Activated CD4-positive, alpha-beta T cell treated with anti-CD3 and anti-CD28 coated beads, Interleukin-2, amount 50 U/mL, for 48 hours (primary cell): Measurements from ENCODE around the gene ADH1B.
"Not testable (repeated sequence)": the region's sequence is repeated elsewhere in the genome, so short reads cannot be mapped to it uniquely, and the experiment has no call there.

ENCODE experiments used
- DNase-seq, 2 experiments: peaks; one replicate each; pipeline ENCODE4 v3.0.0-alpha.2; 2020

Gene ADH1B

DNA sequence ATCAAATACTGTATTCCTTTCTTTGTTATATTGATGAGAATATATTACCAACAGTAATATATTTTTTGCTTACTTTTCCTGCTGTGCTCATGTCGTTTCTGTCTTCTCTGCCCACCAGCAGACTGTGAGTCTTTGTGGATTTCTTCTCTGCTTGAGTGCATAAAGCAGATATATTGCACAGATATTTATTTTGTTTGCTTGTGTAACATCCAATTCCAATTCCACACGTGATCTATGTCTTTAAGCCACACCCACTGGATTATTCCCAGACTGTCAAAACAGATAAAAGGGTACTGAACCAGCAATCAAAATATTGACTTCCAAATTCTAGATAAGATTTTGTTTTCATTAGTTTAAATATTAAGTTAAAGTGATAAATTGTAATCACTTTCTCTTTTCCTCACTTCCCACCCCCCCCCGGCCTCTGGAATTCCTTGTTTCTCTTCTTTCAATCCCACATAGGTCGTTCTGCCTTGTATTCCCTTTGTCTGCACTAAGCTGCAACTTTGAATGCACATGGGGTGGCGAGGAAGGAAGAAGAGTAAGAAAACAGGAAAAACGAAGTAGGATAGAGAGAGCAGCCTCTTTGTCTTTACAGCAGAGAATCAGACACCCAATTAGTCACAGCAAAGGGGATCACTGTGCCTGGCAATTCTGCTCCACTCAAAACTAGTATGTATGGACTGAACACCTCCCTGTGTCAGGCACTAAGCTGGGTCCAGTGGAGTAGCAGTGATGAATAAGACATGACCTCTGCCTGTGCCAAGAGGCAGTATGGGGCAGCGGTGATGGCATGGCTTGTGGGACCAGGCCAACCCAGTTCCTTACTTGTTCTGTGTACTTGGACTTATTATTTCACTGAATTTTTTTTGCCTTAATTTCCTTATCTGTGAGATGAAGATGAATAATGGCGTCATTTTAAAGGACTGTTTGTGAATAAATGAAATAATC, at the start of gene ADH1B:
Gene ADH1B, minus strand, starts transcription at position 161 of the 951 bp plus-strand sequence. Its CDS starts 70 bp downstream, at position 91.
- DNase-seq, result no peak

DNA sequence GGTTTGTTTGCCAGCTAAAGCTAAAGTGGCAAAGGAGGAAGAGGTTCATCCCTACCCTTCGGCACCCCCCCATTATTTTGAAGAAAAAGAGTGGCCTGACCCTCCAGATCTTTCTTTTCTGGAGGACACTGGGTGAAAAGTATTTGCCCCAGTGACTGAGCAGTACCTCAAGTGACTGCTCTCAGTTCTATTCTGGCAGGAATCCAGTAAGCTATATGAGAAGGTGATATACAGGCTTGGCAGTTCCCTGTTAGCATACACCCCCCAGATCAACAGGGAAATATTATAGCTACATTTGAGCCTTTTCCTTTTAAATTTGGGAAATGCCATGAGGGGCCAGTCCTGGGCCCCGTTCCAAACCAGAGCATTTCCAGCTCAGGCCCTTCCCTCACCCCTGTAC, 46.6 kb upstream of the ADH1B start:
- DNase-seq, result not testable (repeated sequence)

DNA sequence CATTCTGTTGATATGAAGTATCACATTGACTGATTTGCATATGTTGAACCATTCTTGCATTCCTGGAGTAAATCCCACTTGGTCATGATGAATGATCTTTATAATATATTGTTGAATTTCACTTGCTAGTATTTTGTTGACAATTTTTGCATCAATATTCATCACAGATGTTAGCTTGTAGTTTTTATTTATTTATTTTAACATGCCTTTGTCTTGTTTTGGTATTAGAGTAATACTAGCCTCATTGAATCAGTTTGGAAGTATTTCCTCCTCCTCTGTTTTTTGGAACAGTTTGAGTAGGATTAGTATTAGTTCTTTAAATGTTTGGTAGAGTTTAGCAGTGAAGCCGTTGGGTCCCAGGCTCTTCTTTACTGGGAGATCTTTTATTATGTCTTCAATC, 45.3 kb upstream of the ADH1B start:
- no peak for DNase-seq

DNA sequence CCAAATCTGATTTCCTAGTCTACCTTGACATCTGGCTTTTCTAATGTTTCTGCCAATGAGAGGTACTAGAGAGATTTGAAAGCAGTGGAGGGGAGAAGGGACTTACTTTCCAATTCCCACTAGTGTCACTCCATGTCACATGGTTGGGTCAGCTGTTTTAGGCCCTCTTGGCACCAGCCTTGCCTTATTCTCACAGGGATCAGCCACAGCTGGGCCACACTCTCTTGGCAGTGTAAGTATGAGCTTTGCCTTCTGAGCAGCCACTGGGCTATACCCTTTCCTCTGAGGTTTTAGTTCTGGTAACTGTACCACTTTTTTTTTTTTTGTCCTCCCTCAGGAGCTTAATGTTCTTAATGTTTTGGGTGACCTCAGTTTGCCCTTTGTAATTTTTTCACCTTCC, 41.6 kb upstream of the ADH1B start:
- no peak for DNase-seq

DNA sequence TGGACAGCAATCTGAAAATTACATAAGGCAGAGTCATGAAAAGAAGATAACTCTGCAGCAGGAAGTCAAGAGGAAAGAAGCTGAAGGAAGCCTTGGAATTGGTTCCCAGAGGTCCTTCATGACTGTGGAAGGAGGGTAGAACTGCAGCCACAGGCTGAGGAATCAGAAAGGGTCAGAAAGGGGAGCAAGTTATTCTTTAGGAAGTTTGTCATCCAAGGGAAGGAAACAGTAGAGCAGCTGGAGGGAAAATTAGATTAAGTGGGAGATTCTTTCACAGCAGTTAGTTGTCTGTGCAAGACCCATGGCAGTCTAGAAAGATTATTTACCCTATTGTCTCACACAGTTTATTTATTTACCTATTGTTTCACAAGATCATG, 40.7 kb upstream of the ADH1B start:
- DNase-seq, result no peak

DNA sequence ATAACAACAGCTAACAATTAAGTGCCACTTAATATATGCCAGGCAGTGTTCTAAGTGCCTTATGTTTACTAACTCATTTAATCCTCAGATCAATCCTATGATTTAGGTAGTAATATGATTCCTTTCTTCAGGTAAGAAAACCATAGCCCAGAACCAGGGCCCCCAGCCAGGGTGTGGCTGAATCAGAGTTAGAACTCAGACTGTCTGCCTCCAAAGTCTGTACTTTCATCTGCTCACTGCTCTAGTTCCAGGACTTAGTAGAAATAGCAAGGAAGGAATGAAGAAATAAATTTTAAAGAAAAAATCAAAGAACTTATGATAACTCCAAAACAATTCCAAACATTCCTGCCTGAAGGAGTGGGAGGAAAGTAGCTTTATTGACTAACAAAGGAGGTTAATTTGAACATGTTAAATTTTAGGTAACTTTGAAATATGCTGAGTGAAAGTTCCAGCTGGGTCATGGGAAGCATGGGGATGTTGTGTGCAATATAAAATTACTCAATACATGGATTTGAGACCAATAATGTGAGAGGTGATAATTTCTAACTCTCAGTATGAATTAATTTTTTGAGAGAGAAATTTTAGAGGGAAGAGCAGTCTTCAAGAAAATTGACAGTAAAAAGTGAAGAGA, 40.2 kb upstream of the ADH1B start:
- no peak for DNase-seq

DNA sequence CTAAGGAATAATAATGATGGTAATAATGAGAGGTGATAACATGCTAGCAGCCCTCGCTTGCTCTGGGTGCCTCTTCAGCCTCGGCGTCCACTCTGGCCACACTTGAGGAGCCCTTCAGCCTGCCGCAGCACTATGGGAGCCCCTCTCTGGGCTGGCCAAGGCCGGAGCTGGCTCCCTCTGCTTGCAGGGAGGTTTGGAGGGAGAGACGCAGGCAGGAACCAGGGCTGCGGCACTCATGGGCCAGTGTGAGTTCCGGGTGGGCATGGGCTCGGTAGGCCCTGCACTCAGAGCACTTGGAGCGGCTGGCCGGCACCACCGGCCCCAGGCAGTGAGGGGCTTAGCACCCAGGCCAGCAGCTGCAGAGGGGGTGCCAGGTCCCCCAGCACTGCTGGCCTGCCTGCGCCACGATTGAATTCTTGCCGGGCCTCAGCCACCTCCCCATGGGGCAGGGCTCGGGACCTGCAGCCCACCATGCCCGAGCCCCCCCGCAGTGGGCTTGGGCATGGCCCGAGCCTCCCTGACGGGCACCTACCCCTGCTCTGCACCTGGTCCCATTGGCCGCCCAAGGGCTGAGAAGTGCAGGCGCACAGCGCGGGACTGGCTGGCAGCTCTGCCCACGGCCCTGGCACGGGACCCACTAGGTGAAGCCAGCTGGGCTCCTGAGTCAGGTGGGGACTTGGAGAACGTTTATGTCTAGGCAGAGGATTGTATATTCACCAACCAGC, 38.4 kb upstream of the ADH1B start:
- no peak for DNase-seq

DNA sequence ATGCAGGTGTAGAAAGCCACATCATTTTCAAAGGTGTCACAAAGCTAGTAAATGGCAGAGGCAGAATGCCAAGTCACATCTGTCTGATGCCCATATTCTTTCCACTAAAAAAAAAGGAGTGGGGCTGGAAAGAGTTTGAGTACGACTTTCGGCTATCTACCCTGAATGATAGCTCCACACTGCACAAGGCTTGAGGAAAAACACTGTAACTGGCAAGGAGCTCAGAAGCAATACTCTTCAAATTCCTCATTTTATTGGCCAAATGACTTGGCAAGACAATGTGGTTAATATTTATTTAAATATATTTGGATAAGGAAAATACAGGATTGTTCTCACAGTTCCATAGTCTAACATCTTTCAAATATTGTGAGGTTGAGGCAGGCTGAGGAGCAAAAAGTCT, 36.7 kb upstream of the ADH1B start:
- no peak for DNase-seq

DNA sequence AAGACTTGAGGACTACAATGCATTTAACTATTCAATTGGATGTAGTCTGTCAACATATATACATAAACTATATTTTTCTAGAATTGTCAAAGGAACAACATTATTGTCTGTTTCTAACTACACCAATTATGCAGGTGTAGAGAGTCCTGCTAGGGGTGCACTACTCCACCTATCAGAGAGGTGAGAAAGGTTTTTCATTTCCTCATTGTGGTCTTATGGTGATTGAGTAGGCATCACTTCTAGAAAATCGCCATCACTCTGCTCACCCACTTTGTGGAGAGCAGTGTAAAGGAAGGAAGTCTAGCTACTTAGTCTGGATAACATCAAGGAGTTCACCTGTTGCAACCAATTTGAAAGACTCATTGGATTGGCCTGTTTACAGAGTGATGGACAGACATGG, 35.8 kb upstream of the ADH1B start:
- no peak for DNase-seq

DNA sequence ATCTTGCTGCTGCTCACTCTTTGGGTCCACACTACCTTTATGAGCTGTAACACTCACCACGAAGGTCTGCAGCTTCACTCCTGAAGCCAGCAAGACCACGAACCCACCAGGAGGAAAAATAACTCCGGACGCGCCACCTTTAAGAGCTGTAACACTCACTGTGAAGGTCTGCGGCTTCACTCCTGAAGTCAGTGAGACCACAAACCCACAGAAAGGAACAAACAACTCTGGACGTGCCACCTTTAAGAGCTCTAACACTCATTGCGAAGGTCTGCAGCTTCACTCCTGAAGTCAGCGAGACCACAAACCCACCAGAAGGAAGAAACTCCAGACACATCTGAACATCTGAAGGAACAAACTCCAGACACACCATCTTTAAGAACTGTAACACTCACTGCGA, 34.9 kb upstream of the ADH1B start:
- not testable (repeated sequence) for DNase-seq

DNA sequence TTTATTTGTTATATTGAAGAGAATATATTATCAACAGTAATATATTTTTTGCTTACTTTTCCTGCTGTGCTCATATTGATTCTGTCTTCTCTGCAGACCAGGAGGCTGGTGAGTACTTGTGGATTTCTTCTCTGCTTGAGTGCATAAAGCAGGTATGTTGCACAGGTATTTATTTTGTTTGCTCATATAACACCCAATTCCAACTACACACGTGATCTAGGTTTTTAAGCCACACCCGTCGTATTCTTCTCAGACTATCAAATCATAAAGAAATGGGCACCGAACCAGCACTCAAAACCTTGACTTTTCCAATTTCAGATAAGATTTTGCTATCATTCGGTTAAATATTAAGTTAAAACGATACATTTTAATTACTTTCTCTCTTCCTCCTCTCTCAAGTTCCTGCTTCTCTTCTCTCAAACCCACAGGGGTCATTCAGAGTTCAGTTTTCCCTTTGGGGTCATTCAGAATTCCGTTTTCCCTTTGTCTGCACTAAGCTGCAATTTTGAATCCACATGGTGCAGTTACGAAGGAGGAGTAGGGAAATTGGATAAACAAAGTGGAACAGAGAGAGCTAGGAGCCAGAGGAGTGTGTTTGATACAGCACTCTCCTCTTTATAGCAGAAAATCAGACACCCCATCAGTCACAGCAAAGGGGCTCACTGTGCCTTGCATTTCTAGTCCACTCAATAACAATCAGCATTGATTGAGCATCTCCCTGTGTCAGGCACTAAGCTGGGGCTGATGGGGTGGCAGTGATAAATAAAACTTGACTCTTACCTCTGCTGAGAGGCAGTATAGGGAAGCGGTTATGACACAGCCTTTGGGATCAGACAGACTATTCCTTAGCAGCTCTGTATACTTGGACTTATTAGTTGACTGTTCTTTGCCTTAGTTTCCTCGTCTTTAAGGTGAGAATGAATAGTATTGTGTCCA, 31.7 kb upstream of the ADH1B start, which contains the start of gene ADH1C:
Gene ADH1C, minus strand, starts transcription at position 145 of the 936 bp plus-strand sequence. Its CDS starts 71 bp downstream, at position 74.
- no peak for DNase-seq

DNA sequence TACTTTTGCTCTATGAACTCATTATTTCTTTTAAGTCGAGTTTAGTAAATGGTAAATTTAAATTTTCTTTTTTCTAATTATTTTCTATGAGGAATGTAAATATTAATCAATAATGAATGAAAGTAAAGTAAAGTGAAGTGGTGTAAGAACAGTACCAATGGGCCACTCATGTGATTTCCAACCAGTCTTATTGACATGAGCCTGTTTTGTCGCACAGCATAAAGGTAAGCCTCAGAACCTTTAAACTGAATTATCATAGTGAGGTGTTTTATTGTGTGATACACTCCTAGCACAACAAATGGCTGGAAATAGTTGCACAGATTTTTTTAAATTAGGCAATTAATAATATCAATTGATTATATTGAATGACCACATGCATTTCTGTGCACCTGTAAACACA, 30.3 kb upstream of the ADH1B start:
- DNase-seq, result no peak

DNA sequence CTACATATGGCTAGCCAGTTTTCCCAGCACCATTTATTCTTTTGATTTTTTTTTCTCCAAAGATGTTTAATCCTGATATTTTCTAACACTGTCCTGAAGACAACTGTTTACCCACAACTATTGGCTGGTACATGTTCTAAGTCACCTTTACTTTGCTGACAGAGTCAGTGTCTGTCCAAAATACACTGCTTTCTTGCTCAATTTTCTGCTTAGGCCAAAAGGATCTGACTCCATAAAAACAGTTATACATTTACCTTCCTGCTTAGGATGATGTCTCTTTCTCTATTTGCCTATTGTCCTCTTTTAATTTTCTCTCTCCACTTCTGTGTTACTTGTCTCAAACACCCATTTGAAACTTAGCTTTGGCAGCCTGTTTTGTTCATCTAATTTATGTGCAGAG, 28.1 kb upstream of the ADH1B start:
- no peak for DNase-seq

DNA sequence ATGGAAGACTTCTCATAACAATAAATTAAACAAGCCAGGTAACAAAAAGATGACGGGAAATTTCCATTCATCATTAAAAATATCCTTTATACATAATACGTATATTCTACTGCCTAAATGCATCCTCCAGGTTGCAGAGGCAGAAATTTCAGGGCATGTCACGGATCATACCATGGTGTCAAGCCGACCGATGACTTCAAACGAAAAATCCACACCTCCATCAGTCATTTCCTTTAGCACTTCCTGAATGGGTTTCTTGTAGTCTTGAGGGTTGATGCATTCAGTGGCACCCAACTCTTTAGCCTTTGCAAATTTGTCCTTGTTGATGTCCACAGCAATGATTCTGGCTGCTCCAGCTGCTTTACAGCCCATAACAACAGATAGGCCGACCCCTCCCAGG, 21.4 kb upstream of the ADH1B start:
- not testable (repeated sequence) for DNase-seq

DNA sequence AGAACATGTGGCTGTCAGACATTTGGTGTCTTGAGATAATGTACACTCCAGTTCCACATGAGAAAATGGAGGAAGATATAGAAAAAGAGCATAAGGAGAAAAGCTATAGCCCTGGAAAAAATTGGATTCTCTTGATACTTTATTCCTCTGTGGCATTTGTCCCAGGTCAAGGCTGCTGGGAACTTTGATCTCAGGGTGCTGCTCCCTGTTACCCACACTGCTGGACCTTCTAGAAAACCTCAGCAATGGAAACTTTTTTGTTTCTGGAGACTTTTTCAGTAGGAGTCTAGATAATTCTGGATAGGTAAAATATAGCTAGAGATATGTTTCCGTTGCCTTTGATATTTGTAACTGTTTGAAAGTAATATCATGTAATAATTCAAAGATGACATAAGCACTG, 20.2 kb upstream of the ADH1B start:
- DNase-seq, result no peak

DNA sequence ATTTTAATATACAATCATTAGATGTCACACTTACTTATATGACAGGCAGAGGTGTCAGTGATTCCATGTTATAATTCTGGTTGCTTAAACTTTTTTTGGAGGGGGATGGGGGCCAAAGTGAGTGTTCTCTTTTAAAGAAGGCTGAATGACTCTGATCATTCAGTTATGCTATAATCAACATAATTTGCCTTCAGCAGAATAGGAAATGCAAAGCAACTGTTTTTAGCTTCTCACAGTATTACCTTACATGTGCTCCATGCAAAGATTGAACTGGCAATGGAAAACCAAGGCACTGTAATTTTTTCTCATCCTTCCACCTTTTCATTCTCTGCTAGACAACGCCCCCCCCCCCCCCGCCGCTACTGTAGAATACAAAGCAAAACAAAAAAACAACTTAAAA, 18.0 kb upstream of the ADH1B start:
- DNase-seq, result no peak

DNA sequence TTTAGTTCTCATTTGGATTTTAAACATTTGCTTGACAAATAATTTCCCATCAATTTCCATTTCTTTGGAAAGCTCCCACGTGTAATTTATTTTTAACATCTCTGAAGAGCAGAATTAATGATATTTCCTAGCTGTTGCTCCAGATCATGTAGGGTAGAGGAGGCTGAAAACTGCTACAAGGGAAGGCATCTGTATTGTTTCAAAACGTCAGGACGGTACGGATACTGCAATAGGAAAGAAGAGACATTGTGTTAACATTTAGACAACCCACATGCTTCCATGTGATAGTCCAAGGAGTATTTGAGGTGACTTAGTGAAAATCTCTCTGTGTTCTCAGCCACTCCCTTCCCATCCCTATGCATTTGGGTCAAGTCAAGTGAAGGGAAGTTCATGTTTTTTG, 15.4 kb upstream of the ADH1B start:
- DNase-seq, result no peak

DNA sequence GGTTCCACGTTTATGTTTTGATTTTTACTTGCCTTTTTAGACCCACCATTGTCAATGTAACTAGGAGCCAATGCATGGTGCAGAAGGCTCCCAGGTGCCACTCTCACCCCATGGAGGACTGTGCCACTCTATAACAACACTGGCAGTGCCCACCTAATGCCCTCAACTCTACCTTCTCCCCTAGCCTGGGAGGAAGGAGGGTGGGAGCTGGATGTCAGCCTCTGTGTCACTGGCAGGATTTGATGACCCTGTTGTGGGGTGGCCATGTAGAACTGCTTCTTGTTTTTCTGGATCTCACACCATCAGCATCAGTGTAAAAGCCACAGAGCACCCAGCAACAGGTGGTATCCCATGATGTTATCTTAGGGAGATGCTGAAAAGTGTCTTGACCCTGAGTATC, 13.7 kb upstream of the ADH1B start:
- DNase-seq, result no peak

DNA sequence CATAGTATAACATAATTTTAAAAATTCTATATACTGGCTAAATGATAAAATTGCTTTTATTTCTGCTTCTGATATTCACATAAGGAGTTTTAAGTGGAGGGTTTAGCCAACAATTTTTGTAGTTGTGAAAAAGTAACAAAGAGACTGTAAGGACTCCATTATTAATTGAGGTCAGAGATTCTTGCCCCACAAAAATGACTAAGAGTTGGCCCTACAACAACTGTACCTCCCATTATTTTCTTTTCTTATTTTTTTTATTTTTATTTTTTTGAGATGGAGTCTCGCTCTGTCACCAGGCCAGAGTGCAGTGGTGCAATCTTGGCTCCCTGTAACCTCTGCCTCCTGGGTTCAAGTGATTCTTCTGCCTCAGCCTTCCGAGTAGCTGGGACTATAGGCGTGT, 9.4 kb upstream of the ADH1B start:
- DNase-seq, result no peak

DNA sequence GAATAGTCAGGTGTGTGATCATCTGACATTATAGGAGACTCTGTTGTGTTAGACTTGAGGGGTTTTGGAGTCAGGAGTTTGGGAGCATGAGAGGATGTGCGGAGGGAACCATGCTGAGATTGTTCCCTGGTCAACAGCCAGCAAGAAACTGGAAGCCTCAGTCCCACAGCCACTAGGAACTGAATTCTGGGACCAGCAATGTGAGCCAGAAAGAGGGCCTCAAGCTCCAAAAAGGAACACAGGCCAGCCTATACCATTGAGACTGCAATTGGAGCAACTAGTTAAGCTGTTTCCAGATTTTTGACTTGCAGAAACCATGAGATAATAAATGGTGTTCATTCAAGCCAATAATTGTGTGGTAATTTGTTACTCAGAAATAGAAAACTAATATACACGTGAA, 8.7 kb upstream of the ADH1B start:
- DNase-seq, result no peak

DNA sequence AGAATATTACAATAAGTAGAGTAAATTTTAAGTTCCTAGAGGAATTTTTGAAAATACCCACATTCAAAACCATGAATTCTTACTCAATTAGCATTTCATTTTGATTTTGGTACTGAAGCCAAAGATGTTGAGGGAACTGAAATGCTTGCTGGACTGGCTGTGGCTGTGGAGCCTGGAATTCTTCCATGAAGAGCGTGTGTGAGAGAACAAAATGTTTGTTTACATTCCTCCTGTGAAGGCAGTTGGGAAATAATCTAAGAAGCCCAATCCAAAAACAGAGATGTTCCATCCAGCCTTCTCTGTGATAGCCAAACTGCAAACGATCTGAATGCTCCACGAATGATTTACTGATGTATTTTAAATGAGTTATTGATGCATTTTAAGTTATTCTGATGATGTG, 3.8 kb upstream of the ADH1B start:
- no peak for DNase-seq

DNA sequence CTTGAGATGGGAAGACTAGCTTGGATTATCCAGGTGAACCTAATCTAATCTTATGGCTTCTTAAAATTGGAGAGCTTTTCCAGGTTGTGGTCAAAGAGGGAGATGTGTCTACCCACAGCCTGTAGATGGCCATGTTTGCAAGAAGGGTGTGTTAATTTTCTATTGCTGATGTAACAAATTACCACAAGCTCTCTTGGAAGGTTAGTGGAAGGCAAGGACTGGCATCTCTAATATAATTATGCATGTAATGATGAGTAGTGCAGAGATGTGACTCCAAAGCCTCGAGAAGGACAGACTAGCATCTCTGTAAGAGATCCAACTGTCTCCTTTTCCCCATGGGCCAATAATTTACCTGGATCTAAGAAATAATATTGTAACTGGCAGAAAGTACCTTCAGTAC, 3.2 kb upstream of the ADH1B start:
- DNase-seq, result no peak

DNA sequence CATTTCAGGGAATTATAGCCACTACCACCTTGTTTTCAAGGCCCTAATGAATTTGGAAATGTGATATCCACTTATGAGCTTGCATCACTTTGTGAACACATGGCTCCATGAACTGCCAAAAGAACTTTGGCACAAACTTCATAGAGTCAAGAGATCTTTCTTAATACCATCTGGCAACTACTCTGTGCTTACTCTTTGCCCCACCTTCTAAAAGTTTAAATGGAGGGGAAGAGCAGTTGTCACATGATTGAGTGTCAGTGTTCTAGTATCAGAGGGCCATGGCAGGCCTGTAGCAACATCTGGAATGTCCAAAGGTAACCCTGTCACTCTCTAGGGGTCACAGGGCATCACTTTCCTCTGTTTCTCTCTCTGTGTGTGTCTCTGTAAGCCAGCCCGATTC, 2.6 kb upstream of the ADH1B start:
- DNase-seq, result no peak
